HG03039 (cell line): Measurements from ENCODE around the gene KCMF1.

Experiments used
- ATAC-seq: cut with Tn5 transposase; IDR thresholded peaks from one replicate; pipeline ENCODE4 v1.9.1; 2021; ENCODE audit warnings: mild to moderate bottlenecking, moderate library complexity; ENCODE audit not compliant: unreplicated experiment

KCMF1 gene

GRCh38 chr2:85019121-85019520, 48.2 kb downstream of the KCMF1 start:
- ATAC-seq: no peak

GRCh38 chr2:85022232-85022631, 51.3 kb downstream of the KCMF1 start:
- ATAC-seq: no peak

GRCh38 chr2:85024372-85025047, 53.5 kb downstream of the KCMF1 start:
- ATAC-seq: no peak

GRCh38 chr2:85032621-85033020, 61.7 kb downstream of the KCMF1 start:
- ATAC-seq: no peak

- ATAC-seq: no peak
These were observed 62.4 kb downstream of the KCMF1 start for GRCh38 chr2:85033388-85033787.

- no peak for ATAC-seq
These were observed 63.2 kb downstream of the KCMF1 start for GRCh38 chr2:85034158-85034557.

- ATAC-seq: no peak
These were observed 66.7 kb downstream of the KCMF1 start for GRCh38 chr2:85037622-85038021.

GRCh38 chr2:85042330-85042729, 71.4 kb downstream of the KCMF1 start:
- ATAC-seq: no peak

GRCh38 chr2:85048534-85048933, 77.6 kb downstream of the KCMF1 start:
- ATAC-seq: no peak

GRCh38 chr2:85049236-85049635, 78.3 kb downstream of the KCMF1 start:
- ATAC-seq: no peak

- ATAC-seq: no peak
These were observed 82.8 kb downstream of the KCMF1 start for GRCh38 chr2:85053802-85054201.

GRCh38 chr2:85057226-85057962, 86.4 kb downstream of the KCMF1 start:
- no peak for ATAC-seq

- no peak for ATAC-seq
These were observed 90.9 kb downstream of the KCMF1 start for GRCh38 chr2:85061896-85062295.

- ATAC-seq: no peak
These were observed 91.6 kb downstream of the KCMF1 start for GRCh38 chr2:85062565-85062964.

- no peak for ATAC-seq
These were observed 93.1 kb downstream of the KCMF1 start for GRCh38 chr2:85063981-85064599.

GRCh38 chr2:85064927-85065577, 94.1 kb downstream of the KCMF1 start:
- no peak for ATAC-seq

- ATAC-seq: no peak
These were observed 95.2 kb downstream of the KCMF1 start for GRCh38 chr2:85066006-85066740.

GRCh38 chr2:85066874-85067351, 96.0 kb downstream of the KCMF1 start:
- no peak for ATAC-seq

GRCh38 chr2:85071096-85071495, 100.1 kb downstream of the KCMF1 start:
- no peak for ATAC-seq

GRCh38 chr2:85073033-85073432, 102.1 kb downstream of the KCMF1 start:
- ATAC-seq: no peak
